OCI-LY1 (cell line): ENCODE results near the gene ALDH1A2.

Experiments used
- H2AFZ ChIP-seq: fragments of 200-600 bp; sonication (generic), shearing (Covaris generic); 2 replicates; pipeline ENCODE4 v1.6.0; 2014; ENCODE audit warnings: antibody characterized with exemption, mild to moderate bottlenecking, low read length
- H3F3A ChIP-seq: fragments of 200-600 bp; sonication (generic), shearing (Covaris generic); 2 replicates; pipeline ENCODE4 v1.6.0; 2014; ENCODE audit warnings: mild to moderate bottlenecking, antibody characterized with exemption, low read length, moderate library complexity; ENCODE audit not compliant: insufficient read depth
- H3K27ac ChIP-seq: fragments of 200-600 bp; sonication (generic); 2 replicates; pipeline ENCODE4 v1.5.1; 2014; ENCODE audit warnings: low read length, mixed run types, mild to moderate bottlenecking, low read depth; ENCODE audit not compliant: poor library complexity, severe bottlenecking
- H3K27me3 ChIP-seq: fragments of 200-600 bp; sonication (generic); 2 replicates; pipeline ENCODE4 v1.6.0; 2014; ENCODE audit warnings: antibody characterized with exemption, mild to moderate bottlenecking, low read length, moderate library complexity; ENCODE audit not compliant: insufficient read depth
- H3K36me3 ChIP-seq: fragments of 200-600 bp; sonication (generic); 2 replicates; pipeline ENCODE4 v1.6.1; 2014; ENCODE audit warnings: mild to moderate bottlenecking, antibody characterized with exemption, low read length, moderate library complexity, mixed read lengths; ENCODE audit not compliant: insufficient read depth
- H3K4me1 ChIP-seq: fragments of 200-600 bp; sonication (generic); 2 replicates; pipeline ENCODE4 v1.5.1; 2014; ENCODE audit warnings: mild to moderate bottlenecking, low read length, moderate library complexity; ENCODE audit not compliant: insufficient read depth, severe bottlenecking
- H3K4me2 ChIP-seq: fragments of 200-600 bp; sonication (generic), shearing (Covaris generic); 2 replicates; pipeline ENCODE4 v1.6.1; 2014; ENCODE audit warnings: low read length
- H3K4me3 ChIP-seq: fragments of 200-600 bp; sonication (generic); 2 replicates; pipeline ENCODE4 v1.5.1; 2014; ENCODE audit warnings: low read length, low read depth, mild to moderate bottlenecking, mixed read lengths; ENCODE audit not compliant: poor library complexity, severe bottlenecking
- H3K79me2 ChIP-seq: fragments of 200-600 bp; shearing (Covaris generic); 2 replicates; pipeline ENCODE4 v1.6.1; 2016; ENCODE audit warnings: mixed run types, low read length, mixed read lengths; ENCODE audit not compliant: insufficient read depth
- H3K9ac ChIP-seq: fragments of 200-600 bp; sonication (generic), shearing (Covaris generic); 2 replicates; pipeline ENCODE4 v1.6.1; 2014; ENCODE audit warnings: mild to moderate bottlenecking, low read length, mixed read lengths
- H3K9me2 ChIP-seq: fragments of 200-600 bp; sonication (generic), shearing (Covaris generic); 2 replicates; pipeline ENCODE4 v1.6.1; 2014; ENCODE audit warnings: low read depth, mild to moderate bottlenecking, low read length, mixed read lengths
- H3K9me3 ChIP-seq: fragments of 200-600 bp; shearing (Covaris generic); 2 replicates; pipeline ENCODE4 v1.6.1; 2014; ENCODE audit warnings: low read length, mixed read lengths
- H4K20me1 ChIP-seq: fragments of 200-600 bp; sonication (generic), shearing (Covaris generic); 2 replicates; pipeline ENCODE4 v1.6.0; 2016; ENCODE audit warnings: mild to moderate bottlenecking, low read length; ENCODE audit not compliant: insufficient read depth
- CTCF ChIP-seq: fragments of 200-600 bp; sonication (generic), shearing (Covaris generic); IDR thresholded peaks from 2 replicates; pipeline ENCODE4 v1.5.1; 2017; ENCODE audit warnings: mild to moderate bottlenecking, antibody characterized with exemption, low read length, moderate library complexity, mixed read lengths
- EZH2 ChIP-seq: fragments of 200-600 bp; sonication (generic), shearing (Covaris generic); IDR thresholded peaks from 2 replicates; pipeline ENCODE4 v1.8.0; 2017; ENCODE audit warnings: borderline replicate concordance, mixed run types, mild to moderate bottlenecking, antibody characterized with exemption, low read length, moderate library complexity, mixed read lengths

Gene ALDH1A2

GRCh38 chr15:58015565-58015964, 49.9 kb downstream of the ALDH1A2 start:
- H4K20me1 ChIP-seq: no peaks in the 10 kb centered on the region
- H3K9ac ChIP-seq: no peak overlapping the region
- no peak overlapping the region for H3K4me3 ChIP-seq
- no peak overlapping the region for H2AFZ ChIP-seq
- no peak overlapping the region for H3K27ac ChIP-seq
- no peaks in the 10 kb centered on the region for H3K9me2 ChIP-seq
- no peaks in the 10 kb centered on the region for H3K79me2 ChIP-seq
- no peaks in the 10 kb centered on the region for H3K9me3 ChIP-seq
- H3F3A ChIP-seq: no peaks in the 10 kb centered on the region
- H3K36me3 ChIP-seq: no peaks in the 10 kb centered on the region
- H3K4me2 ChIP-seq: no peak overlapping the region
- no peaks in the 10 kb centered on the region for H3K4me1 ChIP-seq
- no peaks in the 10 kb centered on the region for H3K27me3 ChIP-seq
- TF ChIP-seq CTCF (no peak), EZH2 (no peak)

- no peak overlapping the region for H2AFZ ChIP-seq
- H3K27me3 ChIP-seq: no peaks in the 10 kb centered on the region
- H3F3A ChIP-seq: no peaks in the 10 kb centered on the region
- H3K9me2 ChIP-seq: no peaks in the 10 kb centered on the region
- H3K4me2 ChIP-seq: no peak overlapping the region
- H3K36me3 ChIP-seq: no peaks in the 10 kb centered on the region
- H3K9me3 ChIP-seq: no peaks in the 10 kb centered on the region
- no peak overlapping the region for H3K9ac ChIP-seq
- no peak overlapping the region for H3K27ac ChIP-seq
- H3K4me1 ChIP-seq: no peaks in the 10 kb centered on the region
- H4K20me1 ChIP-seq: no peaks in the 10 kb centered on the region
- no peaks in the 10 kb centered on the region for H3K79me2 ChIP-seq
- H3K4me3 ChIP-seq: no peak overlapping the region
- TF ChIP-seq EZH2 (no peak), CTCF (no peak)
These were observed 51.0 kb downstream of the ALDH1A2 start for GRCh38 chr15:58014470-58014869.

GRCh38 chr15:58014040-58014439, 51.5 kb downstream of the ALDH1A2 start:
- no peak overlapping the region for H3K27ac ChIP-seq
- no peak overlapping the region for H3K4me3 ChIP-seq
- no peak overlapping the region for H2AFZ ChIP-seq
- no peaks in the 10 kb centered on the region for H4K20me1 ChIP-seq
- no peaks in the 10 kb centered on the region for H3K36me3 ChIP-seq
- H3K27me3 ChIP-seq: no peaks in the 10 kb centered on the region
- no peak for TF ChIP-seq EZH2
- no peak for TF ChIP-seq CTCF
- H3K9ac ChIP-seq: no peak overlapping the region
- H3K9me2 ChIP-seq: no peaks in the 10 kb centered on the region
- no peaks in the 10 kb centered on the region for H3F3A ChIP-seq
- H3K4me2 ChIP-seq: no peak overlapping the region
- no peaks in the 10 kb centered on the region for H3K79me2 ChIP-seq
- H3K9me3 ChIP-seq: no peaks in the 10 kb centered on the region
- no peaks in the 10 kb centered on the region for H3K4me1 ChIP-seq
